Heart right ventricle (tissue), 16 donors: Measurements from ENCODE around the gene MAF. TPM values are rescaled to one million over a fixed set of nuclear protein-coding genes. Genes with fewer than 3 reads are reported as not detected.

Experiments
- ATAC-seq, 8 donors: fragments of 200-7000 bp; cut with Tn5 transposase; one replicate each; pipeline ENCODE4 v1.9.1; 2020; ENCODE audit warnings: mild to moderate bottlenecking in 8 of 8, moderate library complexity in 8 of 8, moderate number of reproducible peaks in 1 of 8
- DNase-seq, 2 donors: peaks; one replicate each; pipeline ENCODE4 v3.0.0-alpha.2; 2020
- H3K27ac ChIP-seq, 10 donors: fragments of 200-600 bp; sonication (generic) in 2 of 10; one replicate each; pipeline versions ENCODE4 v1.5.0 to v1.8.0; 2020 to 2022; ENCODE audit warnings: mild to moderate bottlenecking in 3 of 10
- H3K27me3 ChIP-seq, 7 donors: fragments of 200-600 bp; one replicate each; pipeline ENCODE4 v1.8.0; 2021 to 2022; ENCODE audit warnings: mild to moderate bottlenecking in 2 of 7
- H3K36me3 ChIP-seq, 9 donors: fragments of 200-600 bp; sonication (generic) in 1 of 9; one replicate each; pipeline versions ENCODE4 v1.5.0 to v1.8.0; 2020 to 2022; ENCODE audit warnings: mild to moderate bottlenecking in 2 of 9
- H3K4me1 ChIP-seq, 9 donors: fragments of 200-600 bp; sonication (generic) in 1 of 9; one replicate each; pipeline versions ENCODE4 v1.5.0 to v1.8.0; 2020 to 2022; ENCODE audit warnings: mild to moderate bottlenecking in 4 of 9
- H3K4me3 ChIP-seq, 10 donors: fragments of 200-600 bp; sonication (generic) in 2 of 10; one replicate each; pipeline versions ENCODE4 v1.5.0 to v1.8.0; 2020 to 2022; ENCODE audit warnings: mild to moderate bottlenecking in 7 of 10, moderate library complexity in 2 of 10
- H3K9me3 ChIP-seq, 11 donors: fragments of 200-600 bp in 10 of 11; sonication (generic) in 2 of 11; one replicate each; pipeline versions ENCODE4 v1.5.0 to v1.8.0; 2013 to 2022; ENCODE audit warnings: mild to moderate bottlenecking in 2 of 11, control low read depth in 1 of 11, moderate library complexity in 1 of 11
- WGBS, 2 donors: extraction: QIAGEN DNeasy Blood & Tissue Kit; methylation state at CpG; one replicate each; pipeline ENCODE4 v1.1.7; 2013; ENCODE audit warnings: inconsistent platforms in 1 of 2; 5-methylcytosine and 5-hydroxymethylcytosine counted together
- intact Hi-C, 10 donors: fragments of 100-400 bp; cut with DNase I; formaldehyde crosslinking; loops; one replicate each; pipeline versions ENCODE4 v1.11.1 to v1.14.2; 2022
- polyA plus RNA-seq, 2 donors: library from polyadenylated mRNA; stranded (reverse); fragments of 200-250 nt; gene quantifications; one replicate each; pipeline ENCODE4 v1.2.3, GENCODE V29; 2013
- total RNA-seq, 10 donors: library from RNA; stranded (reverse); fragmentation: NEBNext Ultra II Directional in 3 of 10; extraction: Animal tissue kit (Norgen Biotek cat#: 25700) in 3 of 10; gene quantifications; one replicate each; pipeline versions ENCODE4 v1.2.1 to v1.2.4, GENCODE V29; 2021 to 2023
- TF ChIP-seq, protein P1 (sequence below), 9 donors: fragments of 200-600 bp; sonication (generic) in 2 of 9; IDR thresholded peaks; one replicate each; pipeline versions ENCODE4 v1.5.0 to v1.8.0; 2021 to 2022; ENCODE audit warnings: antibody characterized with exemption in 9 of 9, mild to moderate bottlenecking in 5 of 9, moderate library complexity in 1 of 9
- donor health status: Arrhythmogenic right ventricular cardiomyopathy.
- donor health status: ischemic (EF 13 %, LVEDD 7.1; RV severe dilation, severe dysfunction).
- donor health status: healthy with polysubstance abuse.
- donor health status: DM: no; HTN: yes; CAD: no.
- donor health status: DM: no; HTN: no; CAD: no.
- donor health status: ischemic (EF 25% LVEDD 6.9; RV normal size, moderate dysfunction).
- donor health status: ischemic (EF 25% LVEDD 5.7; RV mildly dilated, moderate dysfunction).
- donor health status: healthy.
- donor health status: DM: yes; HTN: yes; CAD: no.
- donor health status: Ischemic cardiomyopathy.
- donor health status: ischemic (EF 35%, LVEDD 5.7; RV mildly dilated, moderate dysfunction).
- donor health status: nonischemic (EF 11% LVEDD 7.7; RV severe dilation, severe dysfunction).
- donor health status: DM: yes; HTN: yes; CAD: no.
- donor health status: PGD.
- donor health status: ischemic (EF 29% LVEDD 5.4; RV normal size, mild dysfunction).
- donor health status: nonischemic (EF 23%, LVEDD 6.1; RV moderate dilation, normal function).

MAF gene
- total and polyA plus RNA-seq, 12 donors = 2.8 to 40.3 (median 7.7) TPM

DNA sequence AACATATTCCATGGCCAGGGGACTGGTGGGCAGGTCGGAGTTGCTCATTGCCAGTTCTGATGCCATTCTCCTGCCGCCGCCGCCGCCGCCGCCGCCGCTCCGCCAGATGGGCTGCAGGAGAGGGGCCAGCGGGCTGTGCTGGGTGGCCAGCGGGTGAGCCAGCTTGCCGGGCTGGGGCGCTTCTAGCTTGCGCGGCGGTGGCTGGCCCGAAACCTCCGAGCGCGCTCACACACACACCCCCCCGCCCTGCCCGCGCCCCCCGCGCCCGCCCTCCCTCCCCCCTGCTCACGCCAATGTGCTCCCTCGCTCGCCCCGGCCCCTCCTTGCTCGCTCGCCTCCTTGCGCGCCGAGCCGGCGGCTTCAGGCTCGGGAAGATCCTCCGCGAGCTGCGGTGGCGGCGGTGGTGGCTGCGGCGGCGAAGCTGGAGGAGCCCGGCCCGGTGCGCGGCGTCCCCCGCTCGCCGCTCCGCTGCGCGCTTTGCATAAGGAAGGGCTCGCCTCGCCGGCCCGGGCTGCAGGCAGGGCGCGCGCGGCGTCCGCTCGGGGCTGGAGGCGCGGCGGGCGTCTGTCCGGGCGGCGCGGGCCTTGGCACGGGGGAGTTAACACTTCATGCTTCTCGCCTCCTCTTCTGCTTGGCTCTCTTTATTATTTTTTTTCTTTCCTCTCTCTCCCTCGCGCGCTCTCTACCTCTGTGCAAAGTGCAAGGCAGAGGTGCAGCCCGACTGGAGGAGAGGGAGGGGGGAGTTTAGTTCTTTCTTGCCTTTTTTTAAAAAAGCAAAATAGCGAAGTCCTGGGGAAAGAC lies 500 bp downstream of the MAF start:
- DNase-seq (peak; percentile 42 to 75), ATAC-seq (peak; percentile 27 to 73 (median 47))
- Histone ChIP-seq H3K27ac (peak overlapping the region; percentile 64 to 96 (median 92)), H3K36me3 (peaks cover 0 to 10% (median 0%) of the 10 kb centered on the region in 9 donors), H3K27me3 (peaks cover 0 to 5% (median 0%) of the 10 kb centered on the region in 7 donors), H3K4me3 (peak overlapping the region; percentile 57 to 85 (median 72)), H3K9me3 (no peaks in the 10 kb centered on the region), H3K4me1 (peaks cover 0 to 31% (median 10%) of the 10 kb centered on the region in 9 donors)
- intact Hi-C loops = loop anchor here (5.0 to 10.0 kb wide), 21 partner anchors 58 to 1475 kb away; no protein-coding TSS in a partner anchor
- WGBS, 2 donors = 1% methylated on average over 64 to 81 of the region's 84 CpGs
- TF ChIP-seq, protein P1, sequence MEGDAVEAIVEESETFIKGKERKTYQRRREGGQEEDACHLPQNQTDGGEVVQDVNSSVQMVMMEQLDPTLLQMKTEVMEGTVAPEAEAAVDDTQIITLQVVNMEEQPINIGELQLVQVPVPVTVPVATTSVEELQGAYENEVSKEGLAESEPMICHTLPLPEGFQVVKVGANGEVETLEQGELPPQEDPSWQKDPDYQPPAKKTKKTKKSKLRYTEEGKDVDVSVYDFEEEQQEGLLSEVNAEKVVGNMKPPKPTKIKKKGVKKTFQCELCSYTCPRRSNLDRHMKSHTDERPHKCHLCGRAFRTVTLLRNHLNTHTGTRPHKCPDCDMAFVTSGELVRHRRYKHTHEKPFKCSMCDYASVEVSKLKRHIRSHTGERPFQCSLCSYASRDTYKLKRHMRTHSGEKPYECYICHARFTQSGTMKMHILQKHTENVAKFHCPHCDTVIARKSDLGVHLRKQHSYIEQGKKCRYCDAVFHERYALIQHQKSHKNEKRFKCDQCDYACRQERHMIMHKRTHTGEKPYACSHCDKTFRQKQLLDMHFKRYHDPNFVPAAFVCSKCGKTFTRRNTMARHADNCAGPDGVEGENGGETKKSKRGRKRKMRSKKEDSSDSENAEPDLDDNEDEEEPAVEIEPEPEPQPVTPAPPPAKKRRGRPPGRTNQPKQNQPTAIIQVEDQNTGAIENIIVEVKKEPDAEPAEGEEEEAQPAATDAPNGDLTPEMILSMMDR (IDR thresholded peaks at IDR 0.05) = no peak

DNA sequence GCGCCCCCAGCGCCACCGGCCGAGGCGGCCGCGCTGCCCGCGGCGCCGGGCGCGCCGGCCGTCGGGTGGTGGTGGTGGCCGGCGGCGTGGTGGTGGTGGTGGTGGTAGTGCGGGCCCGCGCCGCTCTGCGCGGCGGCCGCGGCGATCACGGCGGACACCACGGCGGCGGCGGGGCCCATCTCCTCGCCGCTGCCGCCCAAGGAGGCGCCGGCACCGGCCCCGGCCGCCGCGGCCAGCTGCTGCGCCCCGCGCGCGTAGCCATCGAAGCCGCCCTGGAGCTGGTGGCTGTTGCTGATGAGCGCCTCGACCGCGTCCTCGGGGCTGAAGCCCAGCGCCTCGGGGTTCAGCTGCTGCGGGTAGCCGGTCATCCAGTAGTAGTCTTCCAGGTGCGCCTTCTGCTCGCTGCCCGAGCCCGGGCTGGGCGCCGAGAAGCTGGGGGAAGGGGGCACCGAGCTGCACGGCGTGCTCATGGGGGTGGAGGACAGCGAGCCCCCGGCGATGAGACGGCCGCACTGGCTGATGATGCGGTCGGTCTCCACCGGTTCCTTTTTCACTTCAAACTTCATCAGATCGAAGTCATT lies 1.2 kb downstream of the MAF start:
- Histone ChIP-seq H3K27ac (peak overlapping the region; percentile 64 to 96 (median 92)), H3K4me3 (peak overlapping the region; percentile 57 to 85 (median 72)), H3K36me3 (peaks cover 0 to 11% (median 0%) of the 10 kb centered on the region in 9 donors), H3K9me3 (no peaks in the 10 kb centered on the region), H3K27me3 (peaks cover 0 to 5% (median 0%) of the 10 kb centered on the region in 7 donors), H3K4me1 (peaks cover 0 to 38% (median 10%) of the 10 kb centered on the region in 9 donors)
- WGBS, 2 donors = 0% methylated on average over 59 to 73 of the region's 79 CpGs
- ATAC-seq (peak in 2 of 8 donors; percentile 1 to 5), DNase-seq (peak; percentile 11 to 47)
- intact Hi-C loops = loop anchor here in 3 of 10 donors (10.0 kb wide), 4 partner anchors 145 to 1475 kb away; no protein-coding TSS in a partner anchor
- TF ChIP-seq, protein P1 (IDR thresholded peaks at IDR 0.05) = no peak

DNA sequence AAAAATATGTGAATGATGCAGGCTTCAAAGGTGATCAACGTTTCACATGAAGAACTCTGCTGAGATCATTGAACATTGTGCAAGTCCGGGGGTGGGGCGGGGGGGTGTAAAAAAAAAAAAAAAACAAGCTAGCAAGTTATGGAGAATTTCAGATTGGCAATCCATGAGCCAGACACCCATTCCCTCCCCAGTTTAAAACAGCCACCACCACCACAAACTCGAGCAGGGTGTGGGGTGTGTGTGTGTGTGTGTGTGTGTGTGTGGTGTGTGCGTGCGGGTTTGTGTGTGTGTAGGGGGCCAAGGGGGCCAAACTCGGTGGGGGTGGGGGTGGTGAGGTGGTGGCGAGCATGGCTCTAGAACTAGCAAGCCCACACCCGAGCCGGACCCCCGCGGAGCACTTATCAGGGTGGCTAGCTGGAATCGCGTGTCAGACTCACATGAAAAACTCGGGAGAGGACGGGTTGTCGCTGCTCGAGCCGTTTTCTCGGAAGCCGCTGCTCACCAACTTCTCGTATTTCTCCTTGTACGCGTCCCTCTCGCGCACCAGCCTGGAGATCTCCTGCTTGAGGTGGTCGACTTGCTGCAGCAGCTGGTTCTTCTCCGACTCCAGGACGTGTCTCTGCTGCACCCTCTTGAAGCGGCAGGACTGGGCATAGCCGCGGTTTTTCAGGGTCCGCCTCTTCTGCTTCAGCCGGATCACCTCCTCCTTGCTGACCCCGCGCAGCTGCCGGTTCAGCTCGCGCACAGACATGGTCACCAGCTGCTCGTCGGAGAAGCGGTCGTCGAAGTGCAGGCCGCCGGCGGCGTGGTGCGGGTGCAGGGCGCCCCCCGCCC lies 2.0 kb downstream of the MAF start:
- DNase-seq = peak; percentile 55 to 62
- H3K27ac ChIP-seq = peak overlapping the region; percentile 50 to 89 (median 66)
- TF ChIP-seq, protein P1 (IDR thresholded peaks at IDR 0.05) = peak in 6 of 9 donors; percentile 11 to 45 (median 36)
- peaks cover 0 to 5% (median 0%) of the 10 kb centered on the region in 7 donors for H3K27me3 ChIP-seq
- intact Hi-C loops = loop anchor here in 3 of 10 donors (10.0 kb wide), 4 partner anchors 144 to 1474 kb away; no protein-coding TSS in a partner anchor
- H3K36me3 ChIP-seq = peaks cover 0 to 15% (median 0%) of the 10 kb centered on the region in 9 donors
- peak overlapping the region; percentile 36 to 69 (median 64) for H3K4me3 ChIP-seq
- H3K9me3 ChIP-seq = no peaks in the 10 kb centered on the region
- peak in 6 of 8 donors; percentile 1 to 51 (median 12) for ATAC-seq
- 1 to 2% methylated on average over 45 to 49 of the region's 51 CpGs for WGBS, 2 donors
- H3K4me1 ChIP-seq = peaks cover 0 to 45% (median 10%) of the 10 kb centered on the region in 9 donors
